Activated naive CD4-positive, alpha-beta T cell treated with anti-CD3 and anti-CD28 coated beads for 36 hours (primary cell): Measurements from ENCODE around the gene DTX3. TPM values are rescaled to one million over a fixed set of nuclear protein-coding genes. Genes with fewer than 3 reads are reported as not detected.

Experiments
- CTCF ChIA-PET: fragments of 350-600 bp; sonication (Branson Sonifier 250); formaldehyde crosslinking; loops from one replicate; lab custom pipeline; 2021; ENCODE audit warnings: antibody characterized with exemption; lab: Charles Lee
- DNase-seq: peaks from one replicate; pipeline ENCODE4 v3.0.0-alpha.2; 2020
- H3K27ac Mint-ChIP-seq: one replicate; pipeline ENCODE4 v1.8.0; 2021; ENCODE audit warnings: mild to moderate bottlenecking, mixed read lengths
- H3K27me3 Mint-ChIP-seq: one replicate; pipeline ENCODE4 v1.8.0; 2021; ENCODE audit warnings: low read depth, mixed read lengths
- H3K36me3 Mint-ChIP-seq: one replicate; pipeline ENCODE4 v1.8.0; 2021; ENCODE audit warnings: low read depth, mixed read lengths
- H3K4me1 Mint-ChIP-seq: one replicate; pipeline ENCODE4 v1.8.0; 2021; ENCODE audit warnings: low read depth, mixed read lengths
- H3K4me3 Mint-ChIP-seq: one replicate; pipeline ENCODE4 v1.8.0; 2021; ENCODE audit warnings: mild to moderate bottlenecking, moderate library complexity, mixed read lengths
- H3K9me3 Mint-ChIP-seq: one replicate; pipeline ENCODE4 v1.8.0; 2021; ENCODE audit warnings: mixed read lengths
- intact Hi-C: fragments of 100-400 bp; cut with micrococcal nuclease; formaldehyde crosslinking; loops from one replicate; pipeline ENCODE4 v1.15.1; 2023
- total RNA-seq, 2 experiments: library from RNA; stranded (reverse); gene quantifications; one replicate each; pipeline ENCODE4 v1.2.3, GENCODE V29; 2021

DTX3 gene
- total RNA-seq, 2 experiments from 2014 or later: 15.8 to 16.2 TPM

GRCh38 chr12:57575771-57576612 is 28.6 kb upstream of the DTX3 start:
- H3K27me3 Mint-ChIP-seq: no peaks in the 10 kb centered on the region
- DNase-seq: no peak
- CTCF ChIA-PET: interaction anchor here (0.8 to 2.5 kb wide), 4 partner anchors 8 to 118 kb away, joined by 3 to 18 read pairs (median 5); no protein-coding TSS in a partner anchor
- H3K36me3 Mint-ChIP-seq: no peaks in the 10 kb centered on the region
- H3K4me3 Mint-ChIP-seq: no peak overlapping the region
- no peak overlapping the region for H3K27ac Mint-ChIP-seq
- intact Hi-C loops: no loop called here
- no peaks in the 10 kb centered on the region for H3K9me3 Mint-ChIP-seq
- no peaks in the 10 kb centered on the region for H3K4me1 Mint-ChIP-seq

DNA sequence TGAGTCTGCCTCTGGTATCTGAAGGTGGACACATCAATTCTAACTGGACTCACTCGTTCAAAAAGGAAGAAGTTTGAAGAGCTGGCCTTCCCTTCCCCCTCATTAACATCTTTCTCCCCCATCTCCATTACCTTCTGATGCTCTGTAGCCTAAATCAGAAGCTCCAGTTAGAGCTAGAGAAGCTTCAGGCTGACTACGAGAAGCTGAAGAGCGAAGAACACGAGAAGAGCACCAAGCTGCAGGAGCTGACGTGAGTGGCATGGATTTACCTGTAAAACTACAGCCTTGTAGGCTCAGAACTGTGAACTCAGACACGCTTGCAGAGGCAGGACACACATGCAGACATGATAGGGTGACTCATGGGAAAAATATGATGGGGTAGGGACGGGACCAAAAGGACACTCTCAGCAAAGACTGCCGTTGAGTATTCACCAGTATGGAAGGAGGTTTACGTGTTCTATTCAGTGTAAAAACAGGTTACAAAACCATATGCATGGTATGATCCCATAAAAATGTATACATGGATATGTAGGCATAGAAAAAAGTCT is 27.9 kb upstream of the DTX3 start:
- no peaks in the 10 kb centered on the region for H3K9me3 Mint-ChIP-seq
- no peak overlapping the region for H3K4me3 Mint-ChIP-seq
- H3K4me1 Mint-ChIP-seq: no peaks in the 10 kb centered on the region
- no peaks in the 10 kb centered on the region for H3K36me3 Mint-ChIP-seq
- CTCF ChIA-PET: interaction anchor here (2.5 kb wide), 1 partner anchor 8 kb away, joined by 18 read pairs; no protein-coding TSS in a partner anchor
- H3K27me3 Mint-ChIP-seq: no peaks in the 10 kb centered on the region
- DNase-seq: no peak
- intact Hi-C loops: no loop called here
- H3K27ac Mint-ChIP-seq: no peak overlapping the region

- no peak for DNase-seq
- CTCF ChIA-PET: interaction anchor here (1.2 kb wide), 1 partner anchor 42 kb away, joined by 3 read pairs; no protein-coding TSS in a partner anchor
- intact Hi-C loops: no loop called here
- H3K36me3 Mint-ChIP-seq: no peaks in the 10 kb centered on the region
- no peaks in the 10 kb centered on the region for H3K4me1 Mint-ChIP-seq
- H3K27me3 Mint-ChIP-seq: peaks cover 2% of the 10 kb centered on the region
- no peak overlapping the region for H3K4me3 Mint-ChIP-seq
- H3K27ac Mint-ChIP-seq: no peak overlapping the region
- H3K9me3 Mint-ChIP-seq: no peaks in the 10 kb centered on the region
Measured at GRCh38 chr12:57577981-57578758, 26.5 kb upstream of the DTX3 start.

DNA sequence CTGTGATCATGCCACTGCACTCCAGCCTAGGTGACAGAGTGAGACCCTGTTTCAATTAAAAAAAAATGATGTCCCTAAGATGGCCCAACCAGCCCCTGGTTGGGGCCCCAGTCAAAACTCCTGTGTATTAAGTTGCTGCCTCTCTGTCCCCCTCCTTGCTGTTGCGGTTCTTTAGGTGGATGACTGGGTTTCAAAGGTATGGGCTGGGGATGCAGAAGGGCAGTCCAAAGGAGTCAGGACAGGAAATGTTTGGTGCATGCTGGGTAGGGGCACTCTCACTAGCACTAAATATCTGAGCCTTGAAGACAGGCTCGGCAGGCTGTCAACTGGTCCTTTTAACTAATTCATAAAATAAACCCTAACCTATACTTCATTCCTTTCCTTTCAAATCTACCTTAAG is 25.6 kb upstream of the DTX3 start:
- Mint-ChIP-seq H3K27ac (no peak overlapping the region), H3K4me3 (no peak overlapping the region), H3K27me3 (peaks cover 3% of the 10 kb centered on the region), H3K4me1 (no peaks in the 10 kb centered on the region), H3K9me3 (no peaks in the 10 kb centered on the region), H3K36me3 (no peaks in the 10 kb centered on the region)
- DNase-seq: no peak
- intact Hi-C loops: no loop called here
- CTCF ChIA-PET: no interaction called here

DNA sequence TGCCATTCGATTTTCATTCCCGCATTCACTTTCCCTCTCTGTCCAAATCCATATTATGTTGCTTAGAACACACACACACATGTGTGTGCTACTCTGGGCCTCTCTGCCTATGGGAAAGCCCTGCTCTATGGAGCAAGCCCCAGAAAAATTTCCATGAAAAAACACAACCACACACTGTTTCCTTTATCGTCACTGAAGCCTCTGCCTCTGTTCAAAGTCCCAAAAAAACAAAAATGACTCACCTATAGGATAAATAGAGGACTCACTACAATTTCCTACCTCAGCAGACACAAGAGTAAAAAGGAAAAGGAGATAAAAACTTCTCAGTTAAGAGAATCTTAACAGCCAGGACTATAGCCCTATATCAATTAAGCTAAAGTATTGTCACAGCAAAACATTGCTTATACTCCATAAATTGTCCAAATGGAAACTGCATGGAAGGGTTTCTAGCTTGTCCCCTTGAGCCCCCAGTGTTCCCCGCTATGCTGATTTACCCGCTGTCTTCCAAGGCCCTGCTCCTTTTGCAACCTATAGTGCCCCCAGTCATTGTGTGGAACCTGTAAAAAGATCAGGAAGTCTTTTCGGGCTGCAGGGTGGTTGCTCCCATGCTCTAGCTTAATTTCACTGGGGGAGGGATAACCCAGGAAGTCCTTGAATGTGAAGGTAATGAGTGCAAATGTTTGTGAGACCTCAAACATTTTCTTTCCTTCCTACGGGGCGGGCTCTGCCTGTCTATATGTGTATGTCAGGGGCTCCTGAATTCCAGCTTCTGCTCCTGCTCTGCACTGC is 24.8 kb upstream of the DTX3 start:
- intact Hi-C loops: loop anchor here (5.0 kb wide), 1 partner anchor 202 kb away; the partner anchor contains the start of gene TSFM
- DNase-seq: no peak
- Mint-ChIP-seq H3K4me3 (no peak overlapping the region), H3K4me1 (no peaks in the 10 kb centered on the region), H3K36me3 (no peaks in the 10 kb centered on the region), H3K27me3 (peaks cover 3% of the 10 kb centered on the region), H3K27ac (no peak overlapping the region), H3K9me3 (no peaks in the 10 kb centered on the region)
- CTCF ChIA-PET: interaction anchor here (0.5 to 7.0 kb wide), 7 partner anchors 8 to 310 kb away, joined by 3 to 101 read pairs (median 24); partner anchors contain the start of genes ARHGEF25 and PIP4K2C

DNA sequence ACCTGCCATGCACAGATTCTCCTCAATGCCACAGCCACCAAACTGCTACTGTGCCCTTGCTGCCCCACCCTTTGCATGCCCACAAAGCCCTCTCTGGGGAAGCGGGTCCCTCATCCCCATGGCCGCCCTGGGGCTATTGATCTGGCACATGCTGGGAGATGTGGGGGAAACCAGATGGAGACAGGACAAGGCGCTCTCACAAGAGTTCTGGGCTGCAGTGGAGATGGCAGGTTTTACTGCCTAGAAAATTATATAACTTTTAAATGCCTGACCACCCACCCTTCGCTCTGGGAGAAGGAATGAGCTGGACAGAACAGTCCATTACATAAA is 24.2 kb upstream of the DTX3 start:
- H3K27me3 Mint-ChIP-seq: peaks cover 3% of the 10 kb centered on the region
- no peak overlapping the region for H3K27ac Mint-ChIP-seq
- no peak overlapping the region for H3K4me3 Mint-ChIP-seq
- DNase-seq: no peak
- no peaks in the 10 kb centered on the region for H3K4me1 Mint-ChIP-seq
- H3K9me3 Mint-ChIP-seq: no peaks in the 10 kb centered on the region
- CTCF ChIA-PET: interaction anchor here (0.6 to 7.0 kb wide), 7 partner anchors 8 to 53 kb away, joined by 3 to 101 read pairs (median 37); partner anchors contain the start of genes ARHGEF25, B4GALNT1 and PIP4K2C
- no peaks in the 10 kb centered on the region for H3K36me3 Mint-ChIP-seq
- intact Hi-C loops: loop anchor here (5.0 kb wide), 1 partner anchor 202 kb away; the partner anchor contains the start of gene TSFM

DNA sequence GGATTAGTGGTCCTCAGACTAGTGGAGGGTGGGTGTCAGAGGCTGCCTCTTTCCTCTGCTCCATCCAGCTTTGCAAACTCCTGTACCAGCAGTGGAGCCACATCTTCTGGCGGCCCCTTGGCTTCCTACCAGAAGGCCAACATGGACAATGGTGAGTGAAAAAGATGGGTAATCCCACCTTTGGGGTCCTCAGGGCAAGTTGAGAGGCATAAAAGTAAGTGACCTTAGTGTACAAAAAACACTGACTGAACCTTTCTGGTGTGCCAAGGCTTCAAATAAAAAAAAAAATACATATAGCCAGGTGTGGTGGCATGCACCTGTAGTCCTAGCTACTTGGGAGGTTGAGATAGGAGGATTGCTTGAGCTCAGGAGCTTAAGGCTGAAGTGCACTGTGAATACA is 22.8 kb upstream of the DTX3 start:
- H3K4me1 Mint-ChIP-seq: no peaks in the 10 kb centered on the region
- H3K27ac Mint-ChIP-seq: no peak overlapping the region
- H3K4me3 Mint-ChIP-seq: no peak overlapping the region
- peaks cover 3% of the 10 kb centered on the region for H3K27me3 Mint-ChIP-seq
- no peak for DNase-seq
- intact Hi-C loops: loop anchor here (5.0 kb wide), 1 partner anchor 200 kb away; the partner anchor contains the start of gene TSFM
- H3K9me3 Mint-ChIP-seq: no peaks in the 10 kb centered on the region
- H3K36me3 Mint-ChIP-seq: no peaks in the 10 kb centered on the region
- CTCF ChIA-PET: interaction anchor here (0.6 to 7.0 kb wide), 18 partner anchors 8 to 300 kb away, joined by 3 to 101 read pairs (median 6); partner anchors contain the start of genes ARHGEF25, B4GALNT1, OS9 and PIP4K2C

DNA sequence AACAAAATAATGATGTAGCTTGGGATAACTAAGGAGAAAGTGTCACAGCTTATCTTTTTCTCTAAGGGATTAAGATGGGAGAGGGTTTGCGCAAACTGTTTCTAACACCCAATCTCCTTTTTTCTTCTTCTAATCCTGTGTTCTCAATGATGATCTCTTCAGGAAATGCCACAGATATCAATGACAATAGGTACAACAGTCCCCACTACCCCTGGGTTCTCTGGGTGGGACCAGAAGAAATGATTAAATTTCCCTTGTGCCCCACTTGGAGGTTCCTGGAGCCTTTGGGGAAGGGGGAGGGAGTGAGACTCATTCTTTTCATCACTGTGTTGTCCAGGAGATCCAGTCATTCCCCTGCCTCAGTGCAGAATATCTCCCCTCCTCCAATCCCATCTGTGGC is 22.2 kb upstream of the DTX3 start:
- no peaks in the 10 kb centered on the region for H3K36me3 Mint-ChIP-seq
- intact Hi-C loops: loop anchor here (5.0 kb wide), 1 partner anchor 200 kb away; the partner anchor contains the start of gene TSFM
- no peak overlapping the region for H3K27ac Mint-ChIP-seq
- CTCF ChIA-PET: interaction anchor here (0.6 to 7.0 kb wide), 23 partner anchors 10 to 390 kb away, joined by 3 to 101 read pairs (median 6); partner anchors contain the start of genes B4GALNT1, OS9 and PIP4K2C
- H3K4me1 Mint-ChIP-seq: no peaks in the 10 kb centered on the region
- no peak for DNase-seq
- peaks cover 3% of the 10 kb centered on the region for H3K27me3 Mint-ChIP-seq
- H3K4me3 Mint-ChIP-seq: no peak overlapping the region
- H3K9me3 Mint-ChIP-seq: no peaks in the 10 kb centered on the region

DNA sequence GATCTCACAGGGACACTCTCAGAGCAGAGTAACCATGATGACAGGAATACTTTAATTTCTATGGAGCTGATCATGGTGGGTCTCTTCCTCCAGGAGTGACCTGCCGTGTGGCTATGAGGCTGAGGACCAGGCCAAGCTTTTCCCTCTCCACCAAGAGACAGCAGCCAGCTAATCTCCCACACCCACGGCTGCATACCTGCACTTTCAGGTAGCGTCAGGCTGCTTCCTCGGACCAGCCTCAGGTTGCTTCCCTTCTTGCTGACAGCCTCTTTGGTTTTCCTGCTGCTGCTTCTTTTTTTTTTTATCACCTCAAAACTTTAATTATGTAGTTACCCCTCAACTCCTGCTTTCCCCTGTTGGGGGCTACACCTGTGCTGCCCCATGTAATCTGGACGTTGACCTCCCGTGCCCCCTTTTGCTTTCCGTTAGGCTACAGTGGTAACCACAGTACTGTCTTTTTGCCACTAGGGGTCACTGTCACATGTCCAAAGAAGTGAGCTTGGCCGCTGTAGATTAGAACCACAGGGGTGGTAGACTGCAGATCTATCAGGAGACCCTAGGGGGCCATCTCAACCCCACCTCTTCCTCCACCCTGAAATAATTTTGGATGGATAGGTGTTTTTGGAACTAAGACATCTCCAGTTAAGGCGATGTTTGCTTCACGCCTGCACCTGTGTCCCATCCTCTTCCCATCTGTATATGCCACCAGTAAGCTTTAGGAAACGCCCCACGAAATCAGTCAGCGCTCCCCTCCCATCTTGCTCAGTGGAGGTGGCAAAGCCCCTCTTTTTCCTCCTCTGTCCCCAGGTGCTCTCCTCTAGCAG is 21.4 kb upstream of the DTX3 start:
- Mint-ChIP-seq H3K36me3 (no peaks in the 10 kb centered on the region), H3K4me1 (no peaks in the 10 kb centered on the region), H3K9me3 (no peaks in the 10 kb centered on the region), H3K27ac (no peak overlapping the region), H3K4me3 (no peak overlapping the region), H3K27me3 (peaks cover 3% of the 10 kb centered on the region)
- CTCF ChIA-PET: interaction anchor here (0.6 to 7.0 kb wide), 29 partner anchors 8 to 391 kb away, joined by 3 to 101 read pairs (median 6); partner anchors contain the start of genes B4GALNT1, OS9 and PIP4K2C
- intact Hi-C loops: loop anchor here (1.0 to 5.0 kb wide), 7 partner anchors 8 to 322 kb away; partner anchors contain the start of genes B4GALNT1, PIP4K2C and TSFM
- DNase-seq: peak; percentile 82

DNA sequence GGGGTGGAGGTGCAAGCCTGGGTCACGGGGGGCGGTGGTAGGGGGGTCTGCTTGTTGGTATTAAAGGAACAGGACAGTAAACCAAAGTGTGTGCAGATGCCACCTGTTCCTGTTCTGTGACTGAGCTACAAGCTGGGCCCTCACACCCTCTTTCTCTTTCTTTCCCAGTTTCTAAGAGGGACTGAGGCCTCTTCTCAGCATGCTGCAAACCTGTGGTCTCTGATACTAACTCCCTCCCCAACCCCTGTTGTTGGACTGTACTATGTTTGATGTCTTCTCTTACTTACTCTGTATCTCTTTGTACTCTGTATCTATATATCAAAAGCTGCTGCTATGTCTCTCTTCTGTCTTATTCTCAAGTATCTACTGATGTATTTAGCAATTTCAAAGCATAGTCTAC is 20.6 kb upstream of the DTX3 start:
- Mint-ChIP-seq H3K4me1 (no peaks in the 10 kb centered on the region), H3K27ac (no peak overlapping the region), H3K27me3 (peaks cover 3% of the 10 kb centered on the region), H3K4me3 (no peak overlapping the region), H3K36me3 (no peaks in the 10 kb centered on the region), H3K9me3 (no peaks in the 10 kb centered on the region)
- DNase-seq: no peak
- CTCF ChIA-PET: interaction anchor here (0.7 to 7.0 kb wide), 22 partner anchors 9 to 157 kb away, joined by 3 to 101 read pairs (median 8); partner anchors contain the start of genes B4GALNT1, OS9 and PIP4K2C
- intact Hi-C loops: loop anchor here (5.0 kb wide), 1 partner anchor 198 kb away; the partner anchor contains the start of gene TSFM
